Stomach (tissue), 4 donors: ENCODE data around the gene FADS6.

ENCODE experiments used
- CTCF ChIP-seq, 7 experiments: fragments of 450-650 bp in 4 of 7; fragments of 200-600 bp in 3 of 7; sonication (generic) in 3 of 7; IDR thresholded peaks; one replicate each; pipeline ENCODE4 v1.5.1; 2016 to 2019; ENCODE audit warnings: antibody characterized with exemption in 7 of 7, control low read depth in 2 of 7, mild to moderate bottlenecking in 1 of 7
- POLR2A ChIP-seq, 4 donors: fragments of 450-650 bp; IDR thresholded peaks; one replicate each; pipeline ENCODE4 v1.6.1; 2016; ENCODE audit warnings: antibody characterized with exemption in 4 of 4, control low read depth in 2 of 4, mild to moderate bottlenecking in 1 of 4, moderate library complexity in 1 of 4

- TF ChIP-seq POLR2A (IDR thresholded peaks at IDR 0.05) (no peak), CTCF (IDR thresholded peaks at IDR 0.05) (no peak)
Observed at GRCh38 chr17:74836191-74836590, 57.2 kb downstream of the FADS6 start.
